Mesenchymal stem cell (in vitro differentiated cells and primary cell): ENCODE measurements around the gene ENPP5.

Source experiments
- DNase-seq: peaks from one replicate; pipeline ENCODE4 v3.0.0-alpha.2; 2013
- H2AFZ ChIP-seq: one replicate; pipeline ENCODE4 v1.6.1; 2013; ENCODE audit warnings: low read depth, mild to moderate bottlenecking, control low read depth, inconsistent platforms, low read length, moderate library complexity
- H2AK5ac ChIP-seq: 2 replicates; pipeline ENCODE4 v1.6.1; 2013; ENCODE audit warnings: low read length, moderate library complexity, mild to moderate bottlenecking, inconsistent platforms; ENCODE audit not compliant: severe bottlenecking
- H2BK120ac ChIP-seq: one replicate; pipeline ENCODE4 v1.6.1; 2013; ENCODE audit warnings: low read depth, mild to moderate bottlenecking, inconsistent platforms, low read length, moderate library complexity
- H2BK12ac ChIP-seq, 2 experiments: one replicate each; pipeline ENCODE4 v1.6.1; 2013; ENCODE audit warnings: inconsistent platforms in 2 of 2, low read length in 2 of 2, mild to moderate bottlenecking in 2 of 2, moderate library complexity in 2 of 2, control low read depth in 1 of 2
- H2BK15ac ChIP-seq: one replicate; pipeline ENCODE4 v1.6.1; 2013; ENCODE audit warnings: mild to moderate bottlenecking, low read depth, inconsistent platforms; ENCODE audit not compliant: poor library complexity, severe bottlenecking
- H2BK5ac ChIP-seq: 2 replicates; pipeline ENCODE4 v1.6.1; 2013; ENCODE audit warnings: low read depth, mild to moderate bottlenecking, low read length, control low read depth, inconsistent platforms; ENCODE audit not compliant: poor library complexity, severe bottlenecking
- H3K14ac ChIP-seq, 2 experiments: one replicate each; pipeline ENCODE4 v1.6.1; 2013; ENCODE audit warnings: inconsistent platforms in 2 of 2, low read length in 2 of 2, control low read depth in 1 of 2, mild to moderate bottlenecking in 1 of 2, moderate library complexity in 1 of 2
- H3K18ac ChIP-seq, 2 experiments: one replicate each; pipeline ENCODE4 v1.6.1; 2013; ENCODE audit warnings: inconsistent platforms in 2 of 2, low read length in 2 of 2, control low read depth in 1 of 2, low read depth in 1 of 2, mild to moderate bottlenecking in 1 of 2
- H3K23ac ChIP-seq, 2 experiments: one replicate each; pipeline ENCODE4 v1.6.1; 2013; ENCODE audit warnings: inconsistent platforms in 2 of 2, low read length in 2 of 2, mild to moderate bottlenecking in 2 of 2, moderate library complexity in 2 of 2, control low read depth in 1 of 2
- H3K27ac ChIP-seq: 2 replicates; pipeline ENCODE4 v1.5.1; 2013; ENCODE audit warnings: mild to moderate bottlenecking, moderate library complexity, low read length, control low read depth, inconsistent platforms; ENCODE audit not compliant: poor library complexity, severe bottlenecking
- H3K27me3 ChIP-seq, 2 experiments: 2 replicates each; pipeline versions ENCODE4 v1.6.1 to v1.7.0; 2013; ENCODE audit warnings: low read length in 2 of 2, mild to moderate bottlenecking in 2 of 2, moderate library complexity in 2 of 2, control low read depth in 1 of 2, inconsistent platforms in 1 of 2; ENCODE audit not compliant: control insufficient read depth in 1 of 2, insufficient read depth in 1 of 2
- H3K36me3 ChIP-seq, 2 experiments: 2 replicates each; pipeline versions ENCODE4 v1.6.1 to v1.7.0; 2013; ENCODE audit warnings: low read length in 2 of 2, control low read depth in 1 of 2, inconsistent platforms in 1 of 2, low read depth in 1 of 2, mild to moderate bottlenecking in 1 of 2; ENCODE audit not compliant: insufficient read depth in 2 of 2, control insufficient read depth in 1 of 2
- H3K4ac ChIP-seq, 2 experiments: one replicate each; pipeline ENCODE4 v1.6.1; 2013; ENCODE audit warnings: inconsistent platforms in 2 of 2, low read length in 2 of 2, mild to moderate bottlenecking in 2 of 2, moderate library complexity in 2 of 2, control low read depth in 1 of 2, low read depth in 1 of 2
- H3K4me1 ChIP-seq: 2 replicates; pipeline ENCODE4 v1.6.1; 2013; ENCODE audit warnings: low read depth, low read length, control low read depth; ENCODE audit not compliant: control insufficient read depth, insufficient read depth
- H3K4me2 ChIP-seq: 2 replicates; pipeline ENCODE4 v1.6.1; 2013; ENCODE audit warnings: low read length, mild to moderate bottlenecking, inconsistent platforms; ENCODE audit not compliant: poor library complexity, severe bottlenecking
- H3K4me3 ChIP-seq, 2 experiments: 2 replicates each; pipeline versions ENCODE4 v1.5.1 to v1.7.0; 2013; ENCODE audit warnings: low read length in 2 of 2, mild to moderate bottlenecking in 2 of 2, control low read depth in 1 of 2, low read depth in 1 of 2; ENCODE audit not compliant: insufficient read depth in 1 of 2
- H3K79me1 ChIP-seq: replicated peaks from 2 replicates; pipeline ENCODE4 v1.6.1; 2013; ENCODE audit warnings: mild to moderate bottlenecking, control low read depth, low read length, inconsistent platforms; ENCODE audit not compliant: poor library complexity, severe bottlenecking
- H3K9ac ChIP-seq: 2 replicates; pipeline ENCODE4 v1.7.0; 2013; ENCODE audit warnings: mild to moderate bottlenecking, low read length, moderate library complexity
- H3K9me3 ChIP-seq: 2 replicates; pipeline ENCODE4 v1.7.0; 2013; ENCODE audit warnings: mild to moderate bottlenecking, low read length; ENCODE audit not compliant: control insufficient read depth
- H4K8ac ChIP-seq: one replicate; pipeline ENCODE4 v1.6.1; 2013; ENCODE audit warnings: inconsistent platforms, mild to moderate bottlenecking, low read length, moderate library complexity
- H4K91ac ChIP-seq: one replicate; pipeline ENCODE4 v1.6.1; 2013; ENCODE audit warnings: mild to moderate bottlenecking, low read length, inconsistent platforms
- WGBS: methylation state at CpG from one replicate; pipeline ENCODE4 v1.1.7; 2013; ENCODE audit warnings: mixed read lengths; 5-methylcytosine and 5-hydroxymethylcytosine counted together

The ENPP5 gene

DNA sequence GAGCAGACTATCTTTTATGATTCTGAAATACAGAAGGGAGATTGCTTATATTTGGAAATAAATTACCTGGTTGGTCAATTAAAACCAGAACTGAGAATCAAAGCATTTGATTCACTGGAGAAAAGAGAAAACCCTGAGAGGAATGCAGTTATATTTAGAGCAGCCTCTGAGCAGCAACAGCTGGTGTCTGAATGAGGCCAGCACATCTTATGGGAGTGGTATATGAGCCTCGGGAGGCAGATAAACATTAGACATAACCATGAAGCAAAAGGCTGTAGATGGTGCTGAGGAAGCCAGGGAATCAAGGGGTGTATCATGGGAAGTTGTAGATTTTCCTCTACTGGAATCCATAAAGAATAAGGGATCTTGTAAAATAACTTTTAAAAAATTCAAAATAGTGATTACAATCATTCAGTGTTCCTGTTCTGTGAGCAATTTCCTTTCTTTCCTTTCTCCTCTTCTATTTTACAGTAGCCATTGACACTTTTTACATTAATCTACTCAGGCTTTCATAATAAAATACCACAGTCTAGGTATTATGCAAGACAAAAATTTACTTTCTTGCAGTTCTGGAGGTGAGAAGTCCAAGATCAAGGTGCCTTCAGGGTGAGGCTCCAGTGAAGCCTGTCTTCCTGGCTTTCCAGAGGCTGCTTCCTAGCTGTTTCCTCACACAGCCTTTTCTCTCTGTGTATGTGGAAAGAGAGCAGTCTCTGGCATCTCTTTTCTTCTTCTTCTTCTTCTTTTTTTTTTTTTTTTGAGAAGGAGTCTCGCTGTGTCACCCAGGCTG is 32.8 kb upstream of the ENPP5 start:
- Histone ChIP-seq H3K4me3 (no peak overlapping the region), H2BK12ac (no peak overlapping the region), H3K4me1 (no peaks in the 10 kb centered on the region), H3K9ac (no peak overlapping the region), H3K18ac (no peak overlapping the region), H3K27me3 (peaks cover 0 to 19% of the 10 kb centered on the region in 2 experiments), H3K4ac (no peak overlapping the region), H3K79me1 (no peaks in the 10 kb centered on the region), H2BK15ac (no peak overlapping the region), H2AFZ (no peak overlapping the region), H4K91ac (no peak overlapping the region), H3K9me3 (no peaks in the 10 kb centered on the region), H2BK5ac (no peak overlapping the region), H4K8ac (no peak overlapping the region), H2AK5ac (no peak overlapping the region), H3K23ac (no peak overlapping the region), H3K4me2 (no peak overlapping the region), H3K14ac (no peak overlapping the region), H3K27ac (no peak overlapping the region), H3K36me3 (no peaks in the 10 kb centered on the region), H2BK120ac (no peak overlapping the region)
- no peak for DNase-seq
- 50% methylated on average over 2 of the region's 2 CpGs for WGBS

DNA sequence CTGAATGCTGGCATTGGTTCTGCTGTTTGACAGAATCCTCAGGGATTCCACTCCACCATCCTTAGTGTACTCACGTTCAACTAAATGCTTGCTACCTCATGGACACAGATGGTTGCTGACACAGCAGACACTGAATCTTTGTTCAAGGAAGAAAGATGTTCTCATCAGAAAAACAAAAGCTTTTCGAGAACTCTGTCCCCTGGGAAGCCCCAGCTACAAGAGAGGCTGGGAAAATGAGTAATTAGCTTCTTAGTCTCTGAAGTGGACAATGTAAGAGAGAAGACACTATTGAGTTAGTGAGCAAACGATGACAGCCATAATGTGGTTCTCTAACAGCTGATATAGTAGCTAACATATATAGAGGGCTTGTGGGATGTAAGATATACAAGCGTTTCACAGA is 30.9 kb upstream of the ENPP5 start:
- Histone ChIP-seq H3K4me1 (no peaks in the 10 kb centered on the region), H3K23ac (no peak overlapping the region)

DNA sequence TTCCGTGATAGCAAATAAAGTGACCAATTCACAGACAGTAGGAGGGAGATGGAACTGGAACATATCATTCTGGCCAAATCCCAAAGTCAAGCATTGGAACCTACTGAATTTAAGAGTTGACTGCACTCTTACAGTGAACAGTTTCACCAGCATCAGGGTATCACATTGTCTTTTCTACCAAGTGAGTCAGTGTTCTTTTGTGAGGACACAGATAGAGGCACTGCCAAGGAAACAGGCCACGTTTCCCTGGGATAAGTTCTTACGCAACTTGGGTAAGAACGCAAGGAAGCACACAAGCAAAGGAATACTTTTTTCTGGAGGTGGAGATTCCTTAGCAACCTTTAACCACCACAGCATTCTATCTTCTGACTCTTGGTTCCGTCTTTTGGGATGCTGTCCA is 28.6 kb upstream of the ENPP5 start:
- no peak for DNase-seq
- no peak overlapping the region for H3K4me2 ChIP-seq
- peak overlapping the region; percentile 18 for H3K9ac ChIP-seq
- H3K27ac ChIP-seq, result no peak overlapping the region
- no peaks in the 10 kb centered on the region for H3K36me3 ChIP-seq
- H4K8ac ChIP-seq, result no peak overlapping the region
- no peaks in the 10 kb centered on the region for H3K4me1 ChIP-seq
- H3K9me3 ChIP-seq, result no peaks in the 10 kb centered on the region
- H2BK5ac ChIP-seq, result no peak overlapping the region
- H2BK12ac ChIP-seq, result no peak overlapping the region
- H3K4me3 ChIP-seq, result no peak overlapping the region
- no peak overlapping the region for H2AK5ac ChIP-seq
- no peak overlapping the region for H3K14ac ChIP-seq
- no peak overlapping the region for H3K4ac ChIP-seq
- H4K91ac ChIP-seq, result no peak overlapping the region
- no peaks in the 10 kb centered on the region for H3K79me1 ChIP-seq
- 82% methylated on average over 4 of the region's 5 CpGs for WGBS
- H2BK15ac ChIP-seq, result no peak overlapping the region
- no peak overlapping the region for H3K18ac ChIP-seq
- H2AFZ ChIP-seq, result no peak overlapping the region
- peaks cover 0 to 11% of the 10 kb centered on the region in 2 experiments for H3K27me3 ChIP-seq
- no peak overlapping the region for H2BK120ac ChIP-seq
- H3K23ac ChIP-seq, result no peak overlapping the region

More for the DNA sequence above, 30.9 kb upstream of the ENPP5 start:
- 70% methylated on average over 3 of the region's 4 CpGs for WGBS
- Histone ChIP-seq H2AK5ac (no peak overlapping the region), H3K4me2 (no peak overlapping the region), H3K36me3 (no peaks in the 10 kb centered on the region), H3K4ac (no peak overlapping the region), H3K79me1 (no peaks in the 10 kb centered on the region), H3K4me3 (no peak overlapping the region), H3K9me3 (no peaks in the 10 kb centered on the region), H2BK15ac (no peak overlapping the region), H2AFZ (no peak overlapping the region), H3K27me3 (peaks cover 0 to 11% of the 10 kb centered on the region in 2 experiments), H2BK12ac (no peak overlapping the region), H3K27ac (no peak overlapping the region), H4K8ac (no peak overlapping the region), H3K9ac (no peak overlapping the region), H3K18ac (no peak overlapping the region), H2BK5ac (no peak overlapping the region), H3K14ac (no peak overlapping the region), H4K91ac (no peak overlapping the region), H2BK120ac (no peak overlapping the region)
- DNase-seq, result no peak

DNA sequence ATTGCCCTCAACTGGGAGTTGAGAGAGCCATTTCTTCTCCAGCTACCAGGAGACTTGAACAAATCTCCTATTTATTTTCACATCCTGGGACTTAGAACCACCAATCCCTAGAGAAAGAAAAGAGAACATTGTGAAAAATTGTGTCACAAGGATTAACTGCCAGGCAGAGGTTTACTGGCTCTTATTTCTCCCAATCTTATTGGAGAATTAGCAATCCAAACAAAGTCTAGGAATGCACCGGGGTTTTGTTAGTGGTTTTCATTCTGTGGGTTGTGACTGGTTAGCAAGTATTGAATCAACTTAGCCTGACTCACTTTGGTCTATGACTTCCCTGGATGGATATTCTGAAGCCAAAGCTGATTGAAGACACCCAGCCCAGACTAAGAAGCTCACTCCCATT is 21.2 kb upstream of the ENPP5 start:
- H3K18ac ChIP-seq, result no peak overlapping the region
- DNase-seq, result peak; percentile 18
- no peak overlapping the region for H3K4me3 ChIP-seq
- H3K4me2 ChIP-seq, result no peak overlapping the region
- no peak overlapping the region for H2AFZ ChIP-seq
- no peak overlapping the region for H2AK5ac ChIP-seq
- no peaks in the 10 kb centered on the region for H3K27me3 ChIP-seq
- H3K27ac ChIP-seq, result no peak overlapping the region
- no peak overlapping the region for H3K14ac ChIP-seq
- no peaks in the 10 kb centered on the region for H3K79me1 ChIP-seq
- no peak overlapping the region for H3K4ac ChIP-seq
- no peak overlapping the region for H2BK5ac ChIP-seq
- no peak overlapping the region for H2BK12ac ChIP-seq
- no peaks in the 10 kb centered on the region for H3K36me3 ChIP-seq
- no peak overlapping the region for H4K91ac ChIP-seq
- no peak overlapping the region for H3K23ac ChIP-seq
- no peaks in the 10 kb centered on the region for H3K9me3 ChIP-seq
- H4K8ac ChIP-seq, result no peak overlapping the region
- H2BK120ac ChIP-seq, result no peak overlapping the region
- no peaks in the 10 kb centered on the region for H3K4me1 ChIP-seq
- no peak overlapping the region for H3K9ac ChIP-seq
- H2BK15ac ChIP-seq, result no peak overlapping the region
- no CpG with 5 or more reads among the region's 1 CpG for WGBS
